SH-SY5Y (cell line): Measurements from ENCODE around the gene BMP8B.

Source experiments
- GATA2 ChIP-seq: IDR thresholded peaks from 2 replicates; pipeline ENCODE4 v1.6.1; 2011; ENCODE audit warnings: mild to moderate bottlenecking, low read depth, low read length
- GATA3 ChIP-seq: IDR thresholded peaks from 2 replicates; pipeline ENCODE4 v1.6.1; 2011; ENCODE audit warnings: low read depth, mild to moderate bottlenecking, low read length, moderate library complexity

- TF ChIP-seq GATA2 (no peak), GATA3 (no peak)
Measured at GRCh38 chr1:39711104-39711965, 77.3 kb downstream of the BMP8B start.
